ENCODE results near the gene BPIFB2.

Gene BPIFB2

DNA sequence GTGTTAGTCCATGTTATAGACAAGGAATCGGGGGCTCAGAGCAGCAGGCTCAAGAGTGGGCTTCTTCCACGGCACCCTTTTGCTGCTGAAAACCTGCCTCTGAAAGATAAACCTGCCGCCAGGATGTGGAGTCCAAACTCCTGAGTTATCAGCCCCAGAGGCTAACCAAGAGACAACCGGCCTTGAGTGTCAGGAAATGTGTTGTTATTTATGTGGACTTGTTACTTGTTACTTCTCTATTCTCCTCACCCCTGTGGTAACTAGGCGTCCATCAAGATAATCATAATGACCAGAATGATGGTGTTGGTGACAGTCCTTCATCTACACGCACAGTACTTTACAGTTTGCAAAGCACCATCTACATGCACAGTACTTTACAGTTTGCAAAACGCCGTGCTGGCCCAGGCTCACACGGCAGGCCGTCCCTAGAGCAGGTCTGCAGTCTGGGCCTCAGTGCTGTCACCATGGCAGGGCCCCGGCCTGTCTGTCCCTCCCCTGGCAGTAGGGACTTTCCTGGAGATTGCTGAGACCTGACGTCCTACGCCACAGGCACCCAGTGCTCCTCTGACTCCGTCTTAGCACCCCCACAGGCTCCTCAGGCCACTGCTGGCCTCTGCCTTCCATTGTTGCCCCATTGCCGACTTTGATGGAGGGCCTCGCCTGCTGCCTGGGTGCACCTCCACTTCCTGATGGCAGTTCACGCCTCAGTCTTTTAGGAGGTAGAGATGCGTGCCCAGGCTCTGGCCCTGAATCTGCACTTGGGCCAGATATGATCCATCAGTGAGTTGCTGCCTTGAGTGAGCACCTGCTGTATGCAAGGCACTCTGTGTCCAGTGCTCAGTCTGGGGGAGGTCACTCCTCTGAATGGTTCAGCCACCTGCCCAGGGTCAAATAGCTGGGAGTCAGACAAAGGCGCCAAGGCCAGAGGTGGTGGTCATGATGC lies 62.9 kb downstream of the BPIFB2 start:
- DNase-seq (ENCODE audit: low spot score) = no peak
- TF ChIP-seq, protein P1, sequence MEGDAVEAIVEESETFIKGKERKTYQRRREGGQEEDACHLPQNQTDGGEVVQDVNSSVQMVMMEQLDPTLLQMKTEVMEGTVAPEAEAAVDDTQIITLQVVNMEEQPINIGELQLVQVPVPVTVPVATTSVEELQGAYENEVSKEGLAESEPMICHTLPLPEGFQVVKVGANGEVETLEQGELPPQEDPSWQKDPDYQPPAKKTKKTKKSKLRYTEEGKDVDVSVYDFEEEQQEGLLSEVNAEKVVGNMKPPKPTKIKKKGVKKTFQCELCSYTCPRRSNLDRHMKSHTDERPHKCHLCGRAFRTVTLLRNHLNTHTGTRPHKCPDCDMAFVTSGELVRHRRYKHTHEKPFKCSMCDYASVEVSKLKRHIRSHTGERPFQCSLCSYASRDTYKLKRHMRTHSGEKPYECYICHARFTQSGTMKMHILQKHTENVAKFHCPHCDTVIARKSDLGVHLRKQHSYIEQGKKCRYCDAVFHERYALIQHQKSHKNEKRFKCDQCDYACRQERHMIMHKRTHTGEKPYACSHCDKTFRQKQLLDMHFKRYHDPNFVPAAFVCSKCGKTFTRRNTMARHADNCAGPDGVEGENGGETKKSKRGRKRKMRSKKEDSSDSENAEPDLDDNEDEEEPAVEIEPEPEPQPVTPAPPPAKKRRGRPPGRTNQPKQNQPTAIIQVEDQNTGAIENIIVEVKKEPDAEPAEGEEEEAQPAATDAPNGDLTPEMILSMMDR (conservative IDR thresholded peaks at IDR 0.05; ENCODE audit: low read depth) = no peak
- CTCF ChIA-PET = interaction anchor here (0.6 to 1.2 kb wide), 3 partner anchors 9 to 230 kb away, joined by 3 read pairs; no protein-coding TSS in a partner anchor
- no peak overlapping the region for H3K27ac ChIP-seq
- POLR2A ChIA-PET (ENCODE audit: low non-redundant PET) = no interaction called here

DNA sequence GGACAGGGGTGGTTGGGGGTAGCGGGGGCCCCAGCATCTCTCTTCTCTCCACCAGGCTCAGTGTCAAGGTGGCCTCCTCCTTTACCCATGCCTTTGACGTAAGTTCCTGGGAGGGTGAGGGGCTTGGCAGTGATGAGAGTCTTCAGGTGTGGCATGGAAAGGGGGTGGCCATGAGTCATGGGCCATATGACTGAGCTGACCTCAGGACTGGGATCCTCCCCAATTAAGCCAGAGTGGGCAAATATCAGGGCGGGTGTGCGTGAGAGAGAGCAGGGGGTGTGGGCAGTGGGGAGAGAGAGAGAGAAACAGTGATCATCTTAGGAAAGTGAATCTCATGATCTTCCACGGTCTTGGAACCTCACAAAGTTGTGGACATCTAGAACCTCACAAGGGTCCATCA lies 63.7 kb downstream of the BPIFB2 start:
- ChIA-PET POLR2A (ENCODE audit: low non-redundant PET) (no interaction called here), CTCF (interaction anchor here (0.6 to 1.1 kb wide), 3 partner anchors 16 to 229 kb away, joined by 3 to 4 read pairs (median 3); no protein-coding TSS in a partner anchor)
- DNase-seq (ENCODE audit: low spot score) = no peak
- TF ChIP-seq, protein P1 (conservative IDR thresholded peaks at IDR 0.05; ENCODE audit: low read depth) = no peak
- no peak overlapping the region for H3K27ac ChIP-seq

DNA sequence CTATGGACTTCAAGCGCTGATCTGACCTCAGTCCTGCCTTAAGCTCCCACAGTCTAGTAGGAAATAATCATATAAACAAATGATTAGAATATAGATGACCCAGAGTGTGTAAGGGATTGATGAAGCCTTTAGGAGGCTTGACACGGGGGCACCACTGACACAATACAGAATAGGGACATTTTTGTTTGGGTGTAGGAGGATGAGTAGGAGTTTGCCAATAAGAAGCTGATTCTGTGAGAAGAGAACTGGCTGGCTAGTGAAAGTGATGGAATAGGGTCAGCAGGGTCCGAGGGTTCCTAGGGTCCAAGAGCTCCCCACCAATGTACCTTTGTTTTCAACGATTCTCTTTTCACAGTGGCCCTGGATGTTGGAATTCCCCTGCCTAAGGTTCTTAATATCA lies 64.9 kb downstream of the BPIFB2 start:
- CTCF ChIA-PET = no interaction called here

DNA sequence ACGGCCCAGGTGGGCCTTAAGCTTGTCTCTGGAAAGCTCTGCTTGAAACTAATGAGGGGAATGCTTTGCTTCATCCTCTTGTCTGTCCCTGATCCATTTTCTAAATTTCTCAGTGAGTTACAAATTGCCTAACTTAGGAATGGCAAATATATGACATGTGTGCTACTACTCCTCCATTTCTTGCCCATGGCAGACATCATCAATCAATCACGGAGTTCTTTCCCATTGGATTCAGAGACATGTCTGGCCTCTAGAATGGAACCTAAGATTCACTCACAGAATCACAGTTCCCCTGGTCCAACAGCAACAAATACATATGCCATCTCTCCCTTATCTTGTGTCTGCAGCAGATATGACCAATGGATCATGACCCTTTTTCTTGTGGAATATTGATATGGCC lies 65.3 kb downstream of the BPIFB2 start:
- H3K27ac ChIP-seq = no peak overlapping the region
- ChIA-PET CTCF (no interaction called here), POLR2A (ENCODE audit: low non-redundant PET) (no interaction called here)
- no peak for DNase-seq (ENCODE audit: low spot score)
- TF ChIP-seq, protein P1 (conservative IDR thresholded peaks at IDR 0.05; ENCODE audit: low read depth) = no peak

More for the DNA sequence above, 64.9 kb downstream of the BPIFB2 start:
- TF ChIP-seq, protein P1 (conservative IDR thresholded peaks at IDR 0.05; ENCODE audit: low read depth) = no peak
- POLR2A ChIA-PET (ENCODE audit: low non-redundant PET) = no interaction called here
- no peak overlapping the region for H3K27ac ChIP-seq
- DNase-seq (ENCODE audit: low spot score) = no peak

Data from RWPE1 (cell line).